Measurements from ENCODE around the gene CDH12. TPM values are rescaled to one million over a fixed set of nuclear protein-coding genes. Genes with fewer than 3 reads are reported as not detected.

CDH12 gene
- total RNA-seq, 4 donors from 2014 or later = not detected

DNA sequence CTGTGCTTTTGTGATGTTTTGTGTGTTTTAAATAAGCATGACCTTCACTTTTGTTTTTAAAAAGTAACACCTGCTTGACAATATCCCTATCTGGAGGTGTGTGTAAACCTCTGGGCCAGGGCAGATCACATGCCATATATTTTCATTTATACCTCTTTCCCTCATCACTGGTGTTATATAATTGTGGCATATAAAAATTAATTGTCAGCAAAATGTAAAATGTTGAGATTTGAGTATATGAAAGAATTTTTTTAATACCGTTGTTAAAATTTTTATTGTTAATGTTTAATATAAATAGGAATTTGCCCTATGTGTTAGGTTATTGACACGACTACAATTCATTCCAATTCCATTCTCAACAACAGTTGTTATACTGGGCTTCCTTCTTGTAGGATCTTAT, 6.5 kb downstream of the CDH12 start:
- intact Hi-C loops (cut with DNase I) = no loop called here
- H3K4me3 ChIP-seq (replicated peaks in 1 of 3) = no peak overlapping the region

DNA sequence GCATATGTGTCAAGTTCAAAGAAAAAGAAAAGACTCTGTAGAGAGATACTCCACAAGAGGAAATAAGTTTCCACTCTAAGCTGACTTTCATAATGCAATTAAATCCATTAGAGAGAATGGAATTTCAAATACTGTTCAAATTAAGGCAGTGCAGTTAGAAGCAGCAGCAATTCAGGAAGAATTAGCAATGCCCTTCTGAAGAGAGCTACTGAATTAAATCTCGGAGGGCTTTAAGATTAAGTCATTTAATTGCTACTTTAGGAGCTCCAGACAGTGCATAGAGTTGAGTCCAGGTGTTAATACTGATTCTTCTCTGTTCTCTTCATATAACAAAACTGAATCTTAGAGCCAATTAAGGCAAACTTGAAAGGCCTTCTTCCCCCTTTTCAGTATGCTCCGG, 8.5 kb downstream of the CDH12 start:
- Histone ChIP-seq H3K27me3 (no peaks in the 10 kb centered on the region), H3K36me3 (no peaks in the 10 kb centered on the region), H3K9me3 (no peaks in the 10 kb centered on the region), H3K4me1 (no peaks in the 10 kb centered on the region), H3K4me3 (replicated peaks in 1 of 3) (no peak overlapping the region), H3K27ac (no peak overlapping the region)
- 78 to 82% methylated on average over 2 of the region's 2 CpGs for WGBS, 2 donors
- DNase-seq = no peak
- TF ChIP-seq POLR2A (IDR thresholded peaks at IDR 0.05) (no peak), CTCF (IDR thresholded peaks at IDR 0.05) (no peak)
- intact Hi-C loops (cut with DNase I) = no loop called here

More for the DNA sequence above, 6.5 kb downstream of the CDH12 start:
- H3K9me3 ChIP-seq = no peaks in the 10 kb centered on the region
- H3K4me1 ChIP-seq = no peaks in the 10 kb centered on the region
- 83 to 87% methylated on average over 2 of the region's 2 CpGs for WGBS, 2 donors
- H3K27me3 ChIP-seq = no peaks in the 10 kb centered on the region
- H3K36me3 ChIP-seq = no peaks in the 10 kb centered on the region
- no peak for DNase-seq
- no peak for TF ChIP-seq CTCF (IDR thresholded peaks at IDR 0.05)
- no peak for TF ChIP-seq POLR2A (IDR thresholded peaks at IDR 0.05)
- no peak overlapping the region for H3K27ac ChIP-seq

DNA sequence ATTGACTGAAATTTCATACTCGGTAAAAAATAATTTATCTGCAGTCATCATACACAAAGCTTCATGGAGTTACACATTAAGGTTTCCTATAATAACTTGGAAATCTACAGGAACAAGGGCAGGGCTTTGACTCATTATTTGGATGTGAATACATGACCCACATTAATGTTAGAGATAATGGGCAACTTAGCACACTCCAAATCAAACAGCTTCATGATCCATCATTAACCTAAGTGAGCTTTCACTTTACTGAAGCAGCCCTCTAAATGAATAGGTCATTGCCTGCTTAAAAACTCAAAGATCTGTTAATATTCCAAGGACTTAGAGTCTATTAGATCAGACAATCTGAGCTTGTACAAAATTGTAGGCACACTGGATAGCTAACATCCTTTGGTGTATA, 9.0 kb downstream of the CDH12 start:
- H3K4me1 ChIP-seq = no peaks in the 10 kb centered on the region
- H3K9me3 ChIP-seq = no peaks in the 10 kb centered on the region
- intact Hi-C loops (cut with DNase I) = no loop called here
- DNase-seq = no peak
- H3K36me3 ChIP-seq = no peaks in the 10 kb centered on the region
- no peak overlapping the region for H3K27ac ChIP-seq
- H3K27me3 ChIP-seq = no peaks in the 10 kb centered on the region
- TF ChIP-seq POLR2A (IDR thresholded peaks at IDR 0.05) (no peak), CTCF (IDR thresholded peaks at IDR 0.05) (no peak)
- WGBS, 2 donors = 84 to 95% methylated on average over 1 of the region's 1 CpG
- no peak overlapping the region for H3K4me3 ChIP-seq (replicated peaks in 1 of 3)

GRCh38 chr5:22842574-22842973, 10.6 kb downstream of the CDH12 start:
- WGBS, 2 donors = 84% methylated on average over 2 of the region's 2 CpGs
- intact Hi-C loops (cut with DNase I) = no loop called here
- Histone ChIP-seq H3K4me3 (replicated peaks in 1 of 3) (no peak overlapping the region), H3K4me1 (no peaks in the 10 kb centered on the region), H3K36me3 (no peaks in the 10 kb centered on the region), H3K27ac (no peak overlapping the region), H3K9me3 (no peaks in the 10 kb centered on the region), H3K27me3 (no peaks in the 10 kb centered on the region)
- no peak for DNase-seq
- no peak for TF ChIP-seq POLR2A (IDR thresholded peaks at IDR 0.05)
- TF ChIP-seq CTCF (IDR thresholded peaks at IDR 0.05) = no peak

GRCh38 chr5:22837803-22838202, 15.3 kb downstream of the CDH12 start:
- no peak overlapping the region for H3K27ac ChIP-seq
- H3K4me1 ChIP-seq = no peaks in the 10 kb centered on the region
- intact Hi-C loops (cut with DNase I) = no loop called here
- 88 to 89% methylated on average over 4 of the region's 4 CpGs for WGBS, 2 donors
- TF ChIP-seq POLR2A (IDR thresholded peaks at IDR 0.05) (no peak), CTCF (IDR thresholded peaks at IDR 0.05) (no peak)
- DNase-seq = no peak
- H3K36me3 ChIP-seq = no peaks in the 10 kb centered on the region
- no peak overlapping the region for H3K4me3 ChIP-seq (replicated peaks in 1 of 3)
- no peaks in the 10 kb centered on the region for H3K9me3 ChIP-seq
- no peaks in the 10 kb centered on the region for H3K27me3 ChIP-seq

Measured in thyroid gland (tissue), 4 donors.